PC-3 (cell line): ENCODE measurements around the gene ME1. TPM values are rescaled to one million over a fixed set of nuclear protein-coding genes. Genes with fewer than 3 reads are reported as not detected.
A peak's percentile ranks its signal among the peaks of the same experiment; 100 is the strongest.

ENCODE experiments used
- ATAC-seq: fragments of 200-7000 bp; cut with Tn5 transposase; 2 replicates; pipeline ENCODE4 v1.9.1; 2020; ENCODE audit warnings: mild to moderate bottlenecking, moderate library complexity
- BruUV-seq: library from RNA; stranded (reverse); fragments of 400-500 nt; replicated peaks from 2 replicates; lab custom pipeline; 2021; lab: Mats Ljungman, UMichigan
- CTCF ChIA-PET: fragments of 300-600 bp; sonication (Branson Sonifier 250); formaldehyde crosslinking; loops from one replicate; lab custom pipeline; 2022; ENCODE audit warnings: antibody characterized with exemption; lab: Charles Lee
- POLR2A ChIA-PET: fragments of 300-600 bp; sonication (Branson Sonifier 250); formaldehyde crosslinking; loops from one replicate; lab custom pipeline; 2022; ENCODE audit warnings: antibody characterized with exemption; ENCODE audit not compliant: unreplicated experiment; lab: Charles Lee
- DNase-seq: peaks from one replicate; pipeline ENCODE4 v3.0.0-alpha.2; 2015
- H2AFZ ChIP-seq: fragments of 300-600 bp; sonication (generic); 2 replicates; pipeline ENCODE4 v1.6.0; 2016; ENCODE audit warnings: antibody characterized with exemption, low read length
- H3F3A ChIP-seq: fragments of 300-600 bp; sonication (generic); one replicate; pipeline ENCODE4 v1.6.0; 2017; ENCODE audit warnings: antibody characterized with exemption, low read length, control low read depth, mild to moderate bottlenecking; ENCODE audit not compliant: unreplicated experiment
- H3K27ac ChIP-seq: fragments of 300-600 bp; sonication (generic); 2 replicates; pipeline ENCODE4 v1.5.1; 2016; ENCODE audit warnings: mild to moderate bottlenecking, low read length
- H3K27me3 ChIP-seq: fragments of 300-600 bp; sonication (generic); 2 replicates; pipeline ENCODE4 v1.6.1; 2016; ENCODE audit warnings: low read length, mixed read lengths
- H3K36me3 ChIP-seq: fragments of 300-600 bp; sonication (generic); 2 replicates; pipeline ENCODE4 v1.6.1; 2016; ENCODE audit warnings: low read depth, mixed run types, low read length, mixed read lengths
- H3K4me1 ChIP-seq: fragments of 300-600 bp; sonication (generic); 2 replicates; pipeline ENCODE4 v1.5.1; 2016; ENCODE audit warnings: low read length; ENCODE audit not compliant: insufficient read depth
- H3K4me2 ChIP-seq: fragments of 300-600 bp; sonication (generic); 2 replicates; pipeline ENCODE4 v1.6.0; 2016; ENCODE audit warnings: low read length
- H3K4me3 ChIP-seq: fragments of 300-600 bp; sonication (generic); 2 replicates; pipeline ENCODE4 v1.5.1; 2016; ENCODE audit warnings: mild to moderate bottlenecking, low read length, mixed read lengths
- H3K79me2 ChIP-seq: fragments of 300-600 bp; sonication (generic); 2 replicates; pipeline ENCODE4 v1.6.1; 2017; ENCODE audit warnings: low read length, mixed read lengths
- H3K9ac ChIP-seq: fragments of 300-600 bp; sonication (generic); 2 replicates; pipeline ENCODE4 v1.6.0; 2016; ENCODE audit warnings: mild to moderate bottlenecking, low read length
- H3K9me2 ChIP-seq: fragments of 300-600 bp; sonication (generic); replicated peaks from 2 replicates; pipeline ENCODE4 v1.6.1; 2016; ENCODE audit warnings: mixed run types, low read length, mixed read lengths
- H3K9me3 ChIP-seq: fragments of 300-600 bp; sonication (generic); 2 replicates; pipeline ENCODE4 v1.6.1; 2016; ENCODE audit warnings: low read length, mixed read lengths
- H4K20me1 ChIP-seq: fragments of 300-600 bp; sonication (generic); 2 replicates; pipeline ENCODE4 v1.6.1; 2016; ENCODE audit warnings: low read length, mixed read lengths
- CTCF ChIP-seq: fragments of 300-600 bp; sonication (generic); conservative IDR thresholded peaks from 2 replicates; pipeline ENCODE4 v1.5.1; 2017; ENCODE audit warnings: antibody characterized with exemption, low read depth, mild to moderate bottlenecking, low read length
- EZH2 ChIP-seq: fragments of 300-600 bp; sonication (generic); IDR thresholded peaks from one replicate; pipeline ENCODE4 v1.6.1; 2017; ENCODE audit warnings: antibody characterized with exemption, mild to moderate bottlenecking, low read length; ENCODE audit not compliant: unreplicated experiment
- EZH2phosphoT487 ChIP-seq: fragments of 300-600 bp; sonication (generic); IDR thresholded peaks from 2 replicates; pipeline ENCODE4 v1.6.1; 2018; ENCODE audit warnings: mild to moderate bottlenecking, antibody characterized with exemption, low read length, borderline replicate concordance
- intact Hi-C: fragments of 100-400 bp; cut with micrococcal nuclease; formaldehyde crosslinking; loops from 2 replicates; pipeline ENCODE4 v1.9.0; 2023
- total RNA-seq: library from RNA; depleted of rRNA; stranded (reverse); fragments of >200 nt; gene quantifications from 2 replicates; pipeline ENCODE4 v1.2.3, GENCODE V29; 2014

The ME1 gene
- total RNA-seq, 1 experiment from 2014 or later, result 22.3 TPM

- Histone ChIP-seq H3K27ac (no peak overlapping the region), H3K9me2 (no peaks in the 10 kb centered on the region), H4K20me1 (no peaks in the 10 kb centered on the region), H3K4me1 (no peaks in the 10 kb centered on the region), H3K4me2 (no peak overlapping the region), H3K9ac (no peak overlapping the region), H2AFZ (no peak overlapping the region), H3K79me2 (no peaks in the 10 kb centered on the region), H3F3A (no peaks in the 10 kb centered on the region), H3K36me3 (peaks cover 23% of the 10 kb centered on the region), H3K27me3 (no peaks in the 10 kb centered on the region), H3K9me3 (no peaks in the 10 kb centered on the region), H3K4me3 (no peak overlapping the region)
- ATAC-seq, result peak; percentile 72; the same call in 1 of the 2 replicates
- CTCF ChIA-PET, result interaction anchor here (0.5 to 2.6 kb wide), 4 partner anchors 15 to 149 kb away, joined by 3 to 25 read pairs (median 3); partner anchors contain the start of genes DOP1A and UBE3D
- peak; percentile 53 for DNase-seq
- TF ChIP-seq CTCF, result peak; percentile 77
- no peak for TF ChIP-seq EZH2phosphoT487
- intact Hi-C loops, result loop anchor here (1.0 kb wide), 1 partner anchor 148 kb away; the partner anchor contains the start of gene DOP1A
- BruUV-seq, result no TSS peak
- POLR2A ChIA-PET, result no interaction called here
Observed at GRCh38 chr6:83215131-83216047, 215.5 kb downstream of the ME1 start.

GRCh38 chr6:83202031-83202430 lies 228.8 kb downstream of the ME1 start:
- POLR2A ChIA-PET, result no interaction called here

GRCh38 chr6:83199863-83200225 lies 231.0 kb downstream of the ME1 start:
- Histone ChIP-seq H2AFZ (no peak overlapping the region), H3F3A (no peaks in the 10 kb centered on the region), H3K9ac (no peak overlapping the region), H3K4me2 (no peak overlapping the region; the same call in 1 of the 2 replicates), H3K27ac (peak overlapping the region; percentile 35; the same call in 1 of the 2 replicates), H3K36me3 (no peaks in the 10 kb centered on the region), H3K9me2 (no peaks in the 10 kb centered on the region), H4K20me1 (no peaks in the 10 kb centered on the region), H3K4me1 (peaks cover 22% of the 10 kb centered on the region), H3K4me3 (no peak overlapping the region), H3K79me2 (no peaks in the 10 kb centered on the region), H3K27me3 (no peaks in the 10 kb centered on the region), H3K9me3 (no peaks in the 10 kb centered on the region)
- ChIA-PET POLR2A (interaction anchor here (0.6 kb wide), 1 partner anchor 318 kb away, joined by 3 read pairs; no protein-coding TSS in a partner anchor), CTCF (interaction anchor here (0.7 kb wide), 1 partner anchor 16 kb away, joined by 3 read pairs; no protein-coding TSS in a partner anchor)
- intact Hi-C loops, result loop anchor here (10.0 kb wide), 1 partner anchor 955 kb away; the partner anchor contains the start of gene IBTK
- no TSS peak for BruUV-seq
- DNase-seq, result peak; percentile 75
- TF ChIP-seq CTCF (no peak), EZH2phosphoT487 (no peak), EZH2 (no peak)
- peak; percentile 70 for ATAC-seq

More at GRCh38 chr6:83202031-83202430, 228.8 kb downstream of the ME1 start:
- H3K9ac ChIP-seq, result no peak overlapping the region
- intact Hi-C loops, result no loop called here
- no peaks in the 10 kb centered on the region for H3K9me3 ChIP-seq
- H3K9me2 ChIP-seq, result no peaks in the 10 kb centered on the region
- CTCF ChIA-PET, result no interaction called here
- H3K4me3 ChIP-seq, result no peak overlapping the region
- no peaks in the 10 kb centered on the region for H3K27me3 ChIP-seq
- H3F3A ChIP-seq, result no peaks in the 10 kb centered on the region
- no peak overlapping the region for H3K4me2 ChIP-seq
- no TSS peak for BruUV-seq
- H3K36me3 ChIP-seq, result no peaks in the 10 kb centered on the region
- DNase-seq (no peak), ATAC-seq (no peak)
- no peaks in the 10 kb centered on the region for H4K20me1 ChIP-seq
- H3K4me1 ChIP-seq, result peaks cover 20% of the 10 kb centered on the region
- TF ChIP-seq EZH2, result no peak
- H3K27ac ChIP-seq, result no peak overlapping the region
- H2AFZ ChIP-seq, result no peak overlapping the region
- H3K79me2 ChIP-seq, result no peaks in the 10 kb centered on the region
